ENCODE measurements around the gene PPP6R3.
"Not testable (repeated sequence)": the region's sequence is repeated elsewhere in the genome, so short reads cannot be mapped to it uniquely, and the experiment has no call there.

The PPP6R3 gene

GRCh38 chr11:68628837-68629236 lies 168.3 kb downstream of the PPP6R3 start:
- H3K4me3 ChIP-seq (ENCODE audit: low read depth, low read length); CTCF ChIA-PET; POLR2A ChIA-PET; DNase-seq (ENCODE audit: low read depth, low spot score): not testable (repeated sequence)

GRCh38 chr11:68632375-68632774 lies 171.8 kb downstream of the PPP6R3 start:
- POLR2A ChIA-PET; H3K4me3 ChIP-seq (ENCODE audit: low read depth, low read length); DNase-seq (ENCODE audit: low read depth, low spot score): not testable (repeated sequence)
- CTCF ChIA-PET = interaction anchor here (0.6 to 1.4 kb wide), 6 partner anchors 14 to 459 kb away, joined by 3 read pairs; no protein-coding TSS in a partner anchor

GRCh38 chr11:68632802-68633201 lies 172.2 kb downstream of the PPP6R3 start:
- POLR2A ChIA-PET = no interaction called here
- CTCF ChIA-PET = interaction anchor here (0.6 to 1.4 kb wide), 6 partner anchors 13 to 458 kb away, joined by 3 read pairs; no protein-coding TSS in a partner anchor

GRCh38 chr11:68634606-68635005 lies 174.1 kb downstream of the PPP6R3 start:
- DNase-seq (ENCODE audit: low read depth, low spot score); H3K4me3 ChIP-seq (ENCODE audit: low read depth, low read length); CTCF ChIA-PET; POLR2A ChIA-PET: not testable (repeated sequence)

More at GRCh38 chr11:68632802-68633201, 172.2 kb downstream of the PPP6R3 start:
- H3K4me3 ChIP-seq (ENCODE audit: low read depth, low read length) = no peak overlapping the region
- peak; percentile 14 for DNase-seq (ENCODE audit: low read depth, low spot score)
- peak; percentile 62 for TF ChIP-seq CTCF (IDR thresholded peaks at IDR 0.05; ENCODE audit: insufficient read depth, low read length, missing control alignments)

GRCh38 chr11:68635172-68635571 lies 174.6 kb downstream of the PPP6R3 start:
- DNase-seq (ENCODE audit: low read depth, low spot score); POLR2A ChIA-PET; CTCF ChIA-PET; H3K4me3 ChIP-seq (ENCODE audit: low read depth, low read length): not testable (repeated sequence)

GRCh38 chr11:68635883-68636282 lies 175.3 kb downstream of the PPP6R3 start:
- POLR2A ChIA-PET; CTCF ChIA-PET; H3K4me3 ChIP-seq (ENCODE audit: low read depth, low read length); DNase-seq (ENCODE audit: low read depth, low spot score): not testable (repeated sequence)

GRCh38 chr11:68639322-68639721 lies 178.8 kb downstream of the PPP6R3 start:
- DNase-seq (ENCODE audit: low read depth, low spot score); CTCF ChIA-PET; H3K4me3 ChIP-seq (ENCODE audit: low read depth, low read length); POLR2A ChIA-PET: not testable (repeated sequence)

- ChIA-PET POLR2A (no interaction called here), CTCF (no interaction called here)
- TF ChIP-seq CTCF (IDR thresholded peaks at IDR 0.05; ENCODE audit: insufficient read depth, low read length, missing control alignments) = no peak
- H3K4me3 ChIP-seq (ENCODE audit: low read depth, low read length) = no peak overlapping the region
- no peak for DNase-seq (ENCODE audit: low read depth, low spot score)
These were observed 181.3 kb downstream of the PPP6R3 start for GRCh38 chr11:68641880-68642279.

- CTCF ChIA-PET = interaction anchor here (0.5 to 1.2 kb wide), 3 partner anchors 32 to 446 kb away, joined by 3 read pairs; no protein-coding TSS in a partner anchor
- no peak for DNase-seq (ENCODE audit: low read depth, low spot score)
- POLR2A ChIA-PET = interaction anchor here (0.7 kb wide), 1 partner anchor 137 kb away, joined by 3 read pairs; no protein-coding TSS in a partner anchor
- TF ChIP-seq CTCF (IDR thresholded peaks at IDR 0.05; ENCODE audit: insufficient read depth, low read length, missing control alignments) = no peak
- H3K4me3 ChIP-seq (ENCODE audit: low read depth, low read length) = no peak overlapping the region
These were observed 183.0 kb downstream of the PPP6R3 start for GRCh38 chr11:68643585-68643984.

- TF ChIP-seq CTCF (IDR thresholded peaks at IDR 0.05; ENCODE audit: insufficient read depth, low read length, missing control alignments) = no peak
- ChIA-PET POLR2A (no interaction called here), CTCF (interaction anchor here (1.2 kb wide), 1 partner anchor 14 kb away, joined by 3 read pairs; no protein-coding TSS in a partner anchor)
- DNase-seq (ENCODE audit: low read depth, low spot score) = no peak
- H3K4me3 ChIP-seq (ENCODE audit: low read depth, low read length) = no peak overlapping the region
These were observed 186.3 kb downstream of the PPP6R3 start for GRCh38 chr11:68646832-68647231.
